Psoas muscle (tissue), 8 donors: ENCODE measurements around the gene GIGYF1. TPM values are rescaled to one million over a fixed set of nuclear protein-coding genes. Genes with fewer than 3 reads are reported as not detected.
"Not testable (repeated sequence)": the region's sequence is repeated elsewhere in the genome, so short reads cannot be mapped to it uniquely, and the experiment has no call there.

Source experiments
- ATAC-seq, 4 donors: fragments of 200-7000 bp; cut with Tn5 transposase; one replicate each; pipeline ENCODE4 v1.9.1; 2020; ENCODE audit warnings: moderate library complexity in 3 of 4, mild to moderate bottlenecking in 2 of 4
- DNase-seq, 2 donors: peaks; one replicate each; pipeline ENCODE4 v3.0.0-alpha.2; 2020
- H3K27ac ChIP-seq: fragments of 200-600 bp; one replicate; pipeline ENCODE4 v1.8.0; 2022
- H3K27me3 ChIP-seq, 3 donors: fragments of 200-600 bp in 1 of 3; one replicate each; pipeline versions ENCODE4 v1.6.1 to v1.8.0; 2013 to 2022; ENCODE audit warnings: low read length in 2 of 3, mild to moderate bottlenecking in 2 of 3, moderate library complexity in 1 of 3; ENCODE audit not compliant: insufficient read depth in 3 of 3
- H3K36me3 ChIP-seq, 2 donors: fragments of 200-600 bp in 1 of 2; one replicate each; pipeline versions ENCODE4 v1.6.1 to v1.8.0; 2013 to 2022; ENCODE audit warnings: low read depth in 1 of 2, mild to moderate bottlenecking in 1 of 2, moderate library complexity in 1 of 2; ENCODE audit not compliant: insufficient read depth in 1 of 2
- H3K4me1 ChIP-seq: fragments of 200-600 bp; one replicate; pipeline ENCODE4 v1.8.0; 2022
- H3K4me3 ChIP-seq: fragments of 200-600 bp; one replicate; pipeline ENCODE4 v1.8.0; 2022; ENCODE audit warnings: mild to moderate bottlenecking
- H3K9me3 ChIP-seq: fragments of 200-600 bp; one replicate; pipeline ENCODE4 v1.8.0; 2022
- WGBS, 3 donors: extraction: QIAGEN DNeasy Blood & Tissue Kit; methylation state at CpG; one replicate each; pipeline versions ENCODE4 v1.1.6 to v1.1.7; 2013; 5-methylcytosine and 5-hydroxymethylcytosine counted together
- intact Hi-C, 2 donors: fragments of 100-400 bp; cut with DNase I; formaldehyde crosslinking; loops; one replicate each; pipeline versions ENCODE4 v1.11.0 to v1.14.2; 2022
- polyA plus RNA-seq, 3 donors: library from polyadenylated mRNA; stranded (reverse); fragments of 200-250 nt; gene quantifications; one replicate each; pipeline ENCODE4 v1.2.3, GENCODE V29; 2013
- total RNA-seq, 4 donors: library from RNA; stranded (reverse); fragmentation: NEBNext Ultra II Directional in 2 of 4; extraction: Animal tissue kit (Norgen Biotek cat#: 25700) in 2 of 4; gene quantifications; one replicate each; pipeline versions ENCODE4 v1.2.1 to v1.2.4, GENCODE V29; 2021 to 2023
- TF ChIP-seq, protein P1 (sequence below): fragments of 200-600 bp; IDR thresholded peaks from one replicate; pipeline ENCODE4 v1.8.0; 2022; ENCODE audit warnings: antibody characterized with exemption
- donor health status: healthy with polysubstance abuse.
- donor health status: DM: no; HTN: no; CAD: no; lungs with moderate emphysema.
- donor health status: Bipolar disorder and iron deficiency.
- donor health status: healthy.
- donor health status: DM: yes; HTN: yes; CAD: no.
- donor health status: DM: no; HTN: no; CAD: no.
- donor health status: DM: no; HTN: no; CAD: no.
- donor health status: DM: yes; HTN: yes; CAD: no.

Gene GIGYF1
- total and polyA plus RNA-seq, 7 donors: 9.9 to 39.1 (median 18.0) TPM

DNA sequence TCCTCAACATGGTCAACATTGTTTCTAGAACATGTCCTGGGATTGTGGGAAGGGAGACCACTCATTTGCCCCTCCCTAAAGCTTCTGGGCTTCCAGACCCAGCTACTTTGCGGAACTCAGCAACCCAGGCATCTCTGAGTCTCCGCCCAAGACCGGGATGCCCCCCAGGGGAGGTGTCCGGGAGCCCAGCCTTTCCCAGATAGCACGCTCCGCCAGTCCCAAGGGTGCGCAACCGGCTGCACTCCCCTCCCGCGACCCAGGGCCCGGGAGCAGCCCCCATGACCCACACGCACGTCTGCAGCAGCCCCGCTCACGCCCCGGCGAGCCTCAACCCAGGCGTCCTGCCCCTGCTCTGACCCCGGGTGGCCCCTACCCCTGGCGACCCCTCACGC lies 26.2 kb upstream of the GIGYF1 start, which contains the start of gene EPO:
Gene EPO (plus strand): TSS at position 190 of the 392 bp plus-strand sequence. CDS start 513 bp downstream, outside the sequence.
- WGBS, 3 donors: 1 to 3% (median 3%) methylated on average over 21 of the region's 21 CpGs

DNA sequence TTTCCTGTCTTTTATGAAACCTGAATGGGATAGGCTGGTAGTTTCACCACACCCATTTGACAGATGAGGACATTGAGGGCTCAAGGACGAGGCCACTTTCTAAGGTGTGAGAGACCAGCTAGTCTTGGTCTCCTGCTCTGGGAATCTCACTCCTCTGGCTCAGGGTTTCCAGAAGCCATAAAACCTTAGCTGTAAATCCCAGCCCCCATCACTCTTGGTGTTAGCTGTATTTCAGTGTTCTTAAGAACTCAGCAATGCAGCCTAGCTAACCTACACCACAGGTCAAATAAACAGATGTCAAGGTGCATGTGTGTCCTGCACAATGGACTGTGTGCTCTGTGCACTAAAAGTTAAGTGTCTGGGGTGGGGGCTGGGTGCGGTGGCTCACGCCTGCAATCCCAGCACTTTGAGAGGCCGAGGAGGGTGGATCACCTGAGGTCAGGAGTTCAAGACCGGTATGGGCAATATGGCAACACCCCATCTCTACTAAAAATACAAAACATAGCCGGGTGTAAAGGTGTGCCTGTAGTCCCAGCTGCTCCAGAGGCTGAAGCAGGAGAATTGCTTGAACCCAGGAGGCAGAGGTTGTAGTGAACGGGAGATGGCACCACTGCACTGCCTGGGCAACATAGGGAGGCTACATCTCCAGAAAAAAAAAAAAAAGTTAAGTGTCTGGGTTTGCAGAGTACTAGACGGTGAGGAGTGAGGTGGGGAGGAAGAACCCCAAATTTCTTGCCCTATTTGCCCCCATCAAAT lies 25.7 kb upstream of the GIGYF1 start:
- DNase-seq: no peak
- Histone ChIP-seq H3K4me3 (no peak overlapping the region), H3K9me3 (no peaks in the 10 kb centered on the region), H3K36me3 (no peaks in the 10 kb centered on the region), H3K27ac (no peak overlapping the region), H3K4me1 (no peaks in the 10 kb centered on the region), H3K27me3 (peaks cover 0 to 42% (median 14%) of the 10 kb centered on the region in 3 donors)
- TF ChIP-seq, protein P1, sequence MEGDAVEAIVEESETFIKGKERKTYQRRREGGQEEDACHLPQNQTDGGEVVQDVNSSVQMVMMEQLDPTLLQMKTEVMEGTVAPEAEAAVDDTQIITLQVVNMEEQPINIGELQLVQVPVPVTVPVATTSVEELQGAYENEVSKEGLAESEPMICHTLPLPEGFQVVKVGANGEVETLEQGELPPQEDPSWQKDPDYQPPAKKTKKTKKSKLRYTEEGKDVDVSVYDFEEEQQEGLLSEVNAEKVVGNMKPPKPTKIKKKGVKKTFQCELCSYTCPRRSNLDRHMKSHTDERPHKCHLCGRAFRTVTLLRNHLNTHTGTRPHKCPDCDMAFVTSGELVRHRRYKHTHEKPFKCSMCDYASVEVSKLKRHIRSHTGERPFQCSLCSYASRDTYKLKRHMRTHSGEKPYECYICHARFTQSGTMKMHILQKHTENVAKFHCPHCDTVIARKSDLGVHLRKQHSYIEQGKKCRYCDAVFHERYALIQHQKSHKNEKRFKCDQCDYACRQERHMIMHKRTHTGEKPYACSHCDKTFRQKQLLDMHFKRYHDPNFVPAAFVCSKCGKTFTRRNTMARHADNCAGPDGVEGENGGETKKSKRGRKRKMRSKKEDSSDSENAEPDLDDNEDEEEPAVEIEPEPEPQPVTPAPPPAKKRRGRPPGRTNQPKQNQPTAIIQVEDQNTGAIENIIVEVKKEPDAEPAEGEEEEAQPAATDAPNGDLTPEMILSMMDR: no peak
- ATAC-seq: no peak
- WGBS, 3 donors: 41 to 47% (median 46%) methylated on average over 8 of the region's 8 CpGs
- intact Hi-C loops: loop anchor here in 1 of 2 donors (10.0 kb wide), 1 partner anchor 245 kb away; the partner anchor contains the start of gene TSC22D4

More for the DNA sequence above, 26.2 kb upstream of the GIGYF1 start, which contains the start of gene EPO:
- Histone ChIP-seq H3K9me3 (no peaks in the 10 kb centered on the region), H3K4me3 (no peak within 1 kb of the TSS), H3K36me3 (no peaks in the 10 kb centered on the region), H3K27me3 (peaks cover 0 to 42% (median 14%) of the 10 kb centered on the region in 3 donors), H3K27ac (no peak within 1 kb of the TSS), H3K4me1 (no peaks in the 10 kb centered on the region)
- intact Hi-C loops: loop anchor here in 1 of 2 donors (10.0 kb wide), 1 partner anchor 245 kb away; the partner anchor contains the start of gene TSC22D4
- DNase-seq (no peak), ATAC-seq (no peak)
- TF ChIP-seq, protein P1: no peak

DNA sequence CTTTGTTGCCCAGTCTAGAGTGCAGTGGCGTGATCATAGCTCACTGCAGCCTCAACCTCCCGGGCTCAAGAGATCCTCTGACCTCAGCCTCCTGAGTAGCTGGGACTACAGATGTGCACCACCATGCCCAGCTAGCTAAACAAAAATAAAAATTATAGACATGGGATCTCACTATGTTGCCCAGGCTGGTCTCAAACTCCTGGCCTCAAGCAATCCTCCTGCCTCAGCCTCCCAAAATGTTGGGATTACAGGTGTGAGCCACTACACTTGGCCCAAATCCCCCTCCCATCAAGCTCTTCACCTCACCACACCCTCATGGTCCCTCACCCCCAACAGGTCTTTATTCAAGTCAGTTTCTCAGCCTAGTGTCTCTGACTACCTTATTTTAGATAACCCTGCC lies 23.0 kb upstream of the GIGYF1 start:
- H3K27ac ChIP-seq, DNase-seq, ATAC-seq, H3K36me3 ChIP-seq, H3K4me1 ChIP-seq, intact Hi-C loops, H3K4me3 ChIP-seq, H3K9me3 ChIP-seq: not testable (repeated sequence)
- peaks cover 0 to 26% (median 12%) of the 10 kb centered on the region in 3 donors for H3K27me3 ChIP-seq
- 82 to 93% (median 86%) methylated on average over 2 of the region's 2 CpGs for WGBS, 3 donors

DNA sequence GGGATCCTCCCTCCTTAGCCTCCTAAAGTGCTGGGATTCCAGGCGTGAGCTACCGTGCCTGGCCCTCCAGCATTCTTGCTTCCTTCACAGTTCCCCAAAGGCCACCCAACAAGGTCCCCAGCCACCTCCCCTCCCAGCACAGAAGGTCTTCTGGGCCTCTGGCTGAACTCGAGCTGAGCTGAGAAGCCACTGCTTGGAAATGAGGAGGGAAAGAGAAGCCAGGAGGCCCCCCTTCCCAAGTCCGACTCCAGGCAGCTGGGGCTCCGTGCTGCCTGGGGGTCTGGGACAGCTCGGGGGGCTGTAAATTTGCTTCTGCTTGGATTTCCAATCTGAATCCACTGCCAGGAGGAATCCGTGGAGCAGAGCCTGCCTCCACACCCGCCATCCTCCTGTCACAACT lies 20.7 kb upstream of the GIGYF1 start:
- ATAC-seq (no peak), DNase-seq (no peak)
- Histone ChIP-seq H3K36me3 (no peaks in the 10 kb centered on the region), H3K27me3 (peaks cover 0 to 4% (median 0%) of the 10 kb centered on the region in 3 donors), H3K27ac (no peak overlapping the region), H3K4me1 (no peaks in the 10 kb centered on the region), H3K9me3 (no peaks in the 10 kb centered on the region), H3K4me3 (no peak overlapping the region)
- 47 to 52% (median 51%) methylated on average over 8 of the region's 8 CpGs for WGBS, 3 donors
- TF ChIP-seq, protein P1: no peak
- intact Hi-C loops: no loop called here

DNA sequence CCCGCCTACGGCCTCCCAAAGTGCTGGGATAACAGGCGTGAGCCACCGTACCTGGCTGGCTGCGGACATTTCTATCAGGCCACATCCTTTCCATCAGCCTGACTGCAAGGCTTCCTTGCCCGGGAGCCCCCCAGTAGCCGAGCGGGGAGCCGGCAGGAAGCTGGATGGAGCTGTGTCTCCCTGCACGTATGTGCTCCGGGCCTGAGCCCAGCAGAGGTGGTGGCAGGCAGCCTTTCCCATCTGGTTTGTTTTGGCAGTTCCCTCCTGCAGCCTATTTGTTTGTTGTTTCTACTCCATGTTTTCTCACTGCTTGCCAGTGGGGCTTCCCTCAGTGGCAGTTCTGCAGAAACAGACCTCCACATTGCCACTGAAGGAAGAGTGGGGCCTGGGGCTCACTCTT lies 17.3 kb upstream of the GIGYF1 start:
- H3K4me1 ChIP-seq: peaks cover 7% of the 10 kb centered on the region
- intact Hi-C loops: no loop called here
- no peaks in the 10 kb centered on the region for H3K9me3 ChIP-seq
- 75 to 82% (median 78%) methylated on average over 11 of the region's 11 CpGs for WGBS, 3 donors
- DNase-seq: no peak
- no peak for ATAC-seq
- TF ChIP-seq, protein P1: no peak
- no peak overlapping the region for H3K27ac ChIP-seq
- H3K36me3 ChIP-seq: peaks cover 0 to 19% of the 10 kb centered on the region in 2 donors
- H3K27me3 ChIP-seq: no peaks in the 10 kb centered on the region
- no peak overlapping the region for H3K4me3 ChIP-seq
